HG03135 (cell line): ENCODE results near the gene ENDOG.
"Not testable (repeated sequence)": the region's sequence is repeated elsewhere in the genome, so short reads cannot be mapped to it uniquely, and the experiment has no call there.

Experiments
- ATAC-seq: cut with Tn5 transposase; IDR thresholded peaks from one replicate; pipeline ENCODE4 v1.9.1; 2021; ENCODE audit warnings: mild to moderate bottlenecking, moderate library complexity; ENCODE audit not compliant: unreplicated experiment

ENDOG gene

DNA sequence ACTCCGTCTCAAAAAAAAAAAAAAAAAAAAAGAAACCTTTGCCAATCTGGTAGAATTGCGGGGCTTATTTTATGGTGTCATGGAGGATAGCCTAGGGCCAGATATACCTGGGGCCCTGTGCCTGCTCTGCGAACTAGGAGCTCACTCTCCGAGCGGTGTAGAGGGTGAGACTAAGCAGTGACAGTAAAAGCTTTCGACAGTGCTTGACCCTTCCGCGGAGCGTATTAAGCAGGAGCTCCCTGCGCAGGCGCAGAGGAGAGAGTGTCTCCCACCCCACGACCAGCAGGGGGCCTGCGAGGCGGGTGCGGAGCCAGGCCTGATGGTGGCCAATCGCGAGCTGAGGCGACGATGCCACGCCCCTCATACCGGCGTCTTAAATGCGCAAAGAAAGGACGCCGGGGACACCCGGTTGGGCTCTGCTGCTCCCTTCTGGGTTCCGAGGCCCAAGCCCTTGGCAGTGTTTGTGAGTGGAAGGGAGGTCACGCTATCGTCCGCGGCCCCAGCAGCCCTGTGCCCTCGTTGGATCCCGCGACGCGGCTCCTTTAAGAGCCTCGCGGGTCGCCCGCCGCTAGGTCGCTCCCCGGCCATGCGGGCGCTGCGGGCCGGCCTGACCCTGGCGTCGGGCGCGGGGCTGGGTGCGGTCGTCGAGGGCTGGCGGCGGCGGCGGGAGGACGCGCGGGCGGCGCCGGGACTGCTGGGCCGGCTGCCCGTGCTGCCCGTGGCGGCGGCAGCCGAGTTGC lies at the start of gene ENDOG:
Gene ENDOG, plus strand, starts transcription at position 402 of the 740 bp plus-strand sequence. Its CDS starts 185 bp downstream, at position 587.
- ATAC-seq = peak; percentile 90

DNA sequence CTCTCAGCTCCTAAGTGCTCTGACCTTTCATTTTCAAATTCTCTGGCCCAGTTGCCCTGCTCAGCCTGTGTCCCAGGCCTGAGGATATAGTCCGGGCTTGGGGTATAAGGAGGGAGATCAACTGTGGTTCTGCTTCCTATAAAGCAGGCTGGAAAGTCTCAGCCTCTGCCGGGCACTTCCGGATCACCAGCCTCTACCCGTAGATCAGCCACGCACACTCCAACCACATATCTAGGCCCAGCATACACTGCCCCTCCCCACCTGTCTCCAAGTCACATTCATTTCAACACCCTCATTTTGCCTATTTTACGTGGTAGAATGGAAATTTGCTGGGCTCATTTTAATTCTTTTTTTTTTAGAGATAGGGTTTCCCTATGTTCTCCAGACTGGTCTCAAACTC lies 49.7 kb upstream of the ENDOG start:
- ATAC-seq = no peak

DNA sequence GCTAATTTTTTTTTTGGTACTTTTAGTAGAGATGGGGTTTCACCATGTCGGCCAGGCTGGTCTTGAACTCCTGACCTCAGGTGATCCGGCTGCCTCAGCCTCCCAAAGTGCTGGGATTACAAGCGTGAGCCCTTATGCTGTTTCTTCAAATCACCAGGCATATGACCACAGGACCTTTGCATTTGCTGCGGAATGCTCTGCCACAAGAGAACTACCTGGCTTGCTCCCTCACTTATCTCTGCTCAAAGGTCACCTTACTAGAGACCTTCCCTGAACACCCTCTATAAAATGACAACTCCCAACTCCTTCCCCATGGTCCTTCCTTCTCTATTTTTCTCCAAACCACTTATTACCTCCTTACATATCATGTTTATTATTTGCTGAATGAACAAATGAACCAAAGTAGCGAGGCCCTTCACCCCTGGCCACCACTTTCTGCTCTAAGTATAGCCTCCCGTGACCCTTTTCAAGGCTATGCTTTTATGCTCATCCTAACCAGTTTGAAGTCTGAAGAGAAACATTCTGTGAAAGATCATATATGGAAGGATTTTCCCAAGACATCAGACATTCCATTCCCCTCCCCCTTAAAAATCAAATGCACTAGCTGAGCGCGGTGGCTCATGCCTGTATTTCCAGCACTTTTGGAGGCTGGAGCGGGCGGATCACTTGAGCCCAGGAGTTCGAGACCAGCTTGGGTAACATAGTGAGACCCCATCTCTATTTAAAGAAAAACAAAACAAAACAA lies 47.8 kb upstream of the ENDOG start:
- no peak for ATAC-seq

DNA sequence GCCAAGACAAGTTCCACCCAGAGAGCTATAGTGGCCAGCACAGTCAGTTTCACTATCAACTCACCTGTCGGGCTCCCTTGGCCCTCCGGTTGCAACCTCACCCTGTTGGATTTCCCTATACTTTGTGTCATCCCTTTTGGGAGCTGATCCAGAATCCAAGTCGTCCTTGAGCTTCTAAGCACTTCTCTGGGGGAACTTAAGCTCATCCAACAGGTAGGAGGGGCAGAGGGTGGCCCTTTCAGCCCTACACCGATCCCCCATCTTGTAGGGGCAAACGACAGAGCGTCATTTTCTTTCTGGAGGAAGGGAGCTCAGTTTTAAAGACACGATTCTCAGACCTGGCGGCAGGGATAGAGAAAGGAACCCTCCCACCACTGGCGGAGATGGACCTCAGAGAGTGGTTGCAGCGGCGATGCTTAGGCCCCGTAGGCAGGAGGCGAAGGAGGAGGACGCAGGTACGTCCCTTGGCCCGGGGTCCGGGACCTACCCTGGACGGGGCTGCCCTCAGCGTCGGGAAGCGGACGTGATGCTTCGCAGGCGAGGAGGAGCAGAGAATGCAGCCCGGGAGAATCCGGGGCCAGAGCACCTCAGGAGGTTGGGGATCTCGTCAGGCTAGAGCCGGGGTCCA lies 47.1 kb upstream of the ENDOG start:
- peak; percentile 30 for ATAC-seq

DNA sequence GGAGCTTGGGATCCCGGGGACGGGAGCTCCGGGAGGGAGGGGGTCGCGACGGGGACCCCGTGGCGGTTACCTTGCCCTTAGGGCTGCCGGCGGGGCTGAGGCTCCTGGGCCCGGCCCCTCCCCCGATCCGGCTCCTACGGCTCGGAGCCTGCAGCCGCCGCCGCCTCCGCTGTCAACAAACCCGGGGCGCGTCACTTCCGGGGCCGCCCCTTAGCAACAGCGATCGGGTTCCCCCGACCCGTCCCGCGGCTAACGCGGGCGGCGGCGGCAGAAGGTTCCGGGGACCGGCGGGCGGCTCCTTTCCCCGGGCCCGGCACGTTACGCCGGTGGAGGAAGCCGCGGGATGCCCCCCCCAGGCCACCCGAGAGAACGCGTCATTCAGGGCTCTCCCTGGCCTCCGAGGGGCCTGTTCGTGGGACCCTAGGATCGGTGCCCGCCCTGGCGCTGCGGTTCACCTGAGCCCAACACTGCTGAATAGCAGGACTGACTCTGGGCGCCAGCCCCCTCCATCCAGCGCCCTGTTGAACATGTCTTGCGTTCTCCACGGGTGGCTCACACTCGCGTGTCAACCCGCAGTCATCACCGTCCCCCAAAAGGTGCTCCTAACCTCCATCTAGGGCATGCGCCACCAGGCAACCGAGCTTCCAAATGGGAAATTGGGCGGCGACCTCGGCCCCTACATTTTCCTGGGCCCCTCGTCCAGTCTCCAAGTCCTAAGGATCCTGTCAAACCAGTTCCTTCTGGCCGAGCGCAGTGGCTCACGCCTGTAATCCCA lies 46.4 kb upstream of the ENDOG start, which contains the start of gene ZER1:
Gene ZER1, minus strand, starts transcription at position 183 of the 775 bp plus-strand sequence. CDS start 16,362 bp downstream, outside the sequence.
- ATAC-seq = peak; percentile 87

DNA sequence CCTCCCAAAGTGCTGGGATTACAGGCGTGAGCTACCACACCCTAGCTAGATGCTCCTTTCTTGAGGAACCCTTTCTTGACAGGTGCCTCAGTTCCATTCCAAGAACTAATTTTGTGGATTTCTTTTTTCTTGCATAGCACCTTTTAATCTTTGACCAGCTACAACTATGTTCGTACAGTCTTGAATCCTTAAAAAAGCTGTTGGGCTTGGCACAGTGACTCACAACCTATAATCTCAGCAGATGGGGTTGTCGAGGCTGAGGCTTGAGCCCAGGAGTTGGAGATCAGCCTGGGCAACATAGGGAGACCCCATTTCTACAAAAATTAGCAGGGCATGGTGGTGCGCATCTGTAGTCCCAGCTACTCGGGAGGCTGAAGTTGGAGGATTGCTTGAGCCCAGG lies 45.3 kb upstream of the ENDOG start:
- no peak for ATAC-seq

DNA sequence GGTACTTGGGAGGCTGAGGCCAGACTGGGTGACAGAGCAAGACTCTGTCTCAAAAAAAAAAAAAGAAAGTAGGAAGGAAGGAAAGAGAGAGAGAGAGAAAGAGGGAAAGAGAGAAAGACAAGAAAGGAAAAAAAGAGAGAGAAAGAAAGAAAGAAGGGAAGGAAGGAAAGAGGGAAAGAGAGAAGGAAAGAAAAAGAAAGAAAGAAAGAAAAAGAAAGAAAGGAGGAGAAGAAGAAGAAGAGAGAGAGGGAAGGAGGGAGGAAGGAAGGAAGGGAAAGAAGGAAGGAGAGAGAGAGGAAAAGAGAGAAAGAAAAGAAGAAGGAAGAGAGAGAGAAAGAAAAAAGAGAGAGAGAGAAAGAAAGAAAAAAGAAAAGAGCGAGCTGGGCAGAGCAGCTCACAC lies 43.5 kb upstream of the ENDOG start:
- no peak for ATAC-seq

DNA sequence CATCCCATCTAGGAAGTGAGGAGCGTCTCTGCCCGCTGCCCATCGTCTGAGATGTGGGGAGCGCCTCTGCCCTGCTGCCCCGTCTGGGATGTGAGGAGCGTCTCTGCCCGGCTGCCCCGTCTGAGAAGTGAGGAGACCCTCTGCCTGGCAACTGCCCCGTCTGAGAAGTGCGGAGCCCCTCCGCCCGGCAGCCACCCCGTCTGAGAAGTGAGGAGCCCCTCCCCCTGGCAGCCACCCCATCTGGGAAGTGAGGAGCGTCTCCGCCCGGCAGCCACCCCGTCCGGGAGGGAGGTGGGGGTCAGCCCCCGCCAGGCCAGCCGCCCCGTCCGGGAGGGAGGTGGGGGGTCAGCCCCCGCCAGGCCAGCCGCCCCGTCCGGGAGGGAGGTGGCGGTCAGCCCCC lies 38.2 kb upstream of the ENDOG start:
- not testable (repeated sequence) for ATAC-seq

DNA sequence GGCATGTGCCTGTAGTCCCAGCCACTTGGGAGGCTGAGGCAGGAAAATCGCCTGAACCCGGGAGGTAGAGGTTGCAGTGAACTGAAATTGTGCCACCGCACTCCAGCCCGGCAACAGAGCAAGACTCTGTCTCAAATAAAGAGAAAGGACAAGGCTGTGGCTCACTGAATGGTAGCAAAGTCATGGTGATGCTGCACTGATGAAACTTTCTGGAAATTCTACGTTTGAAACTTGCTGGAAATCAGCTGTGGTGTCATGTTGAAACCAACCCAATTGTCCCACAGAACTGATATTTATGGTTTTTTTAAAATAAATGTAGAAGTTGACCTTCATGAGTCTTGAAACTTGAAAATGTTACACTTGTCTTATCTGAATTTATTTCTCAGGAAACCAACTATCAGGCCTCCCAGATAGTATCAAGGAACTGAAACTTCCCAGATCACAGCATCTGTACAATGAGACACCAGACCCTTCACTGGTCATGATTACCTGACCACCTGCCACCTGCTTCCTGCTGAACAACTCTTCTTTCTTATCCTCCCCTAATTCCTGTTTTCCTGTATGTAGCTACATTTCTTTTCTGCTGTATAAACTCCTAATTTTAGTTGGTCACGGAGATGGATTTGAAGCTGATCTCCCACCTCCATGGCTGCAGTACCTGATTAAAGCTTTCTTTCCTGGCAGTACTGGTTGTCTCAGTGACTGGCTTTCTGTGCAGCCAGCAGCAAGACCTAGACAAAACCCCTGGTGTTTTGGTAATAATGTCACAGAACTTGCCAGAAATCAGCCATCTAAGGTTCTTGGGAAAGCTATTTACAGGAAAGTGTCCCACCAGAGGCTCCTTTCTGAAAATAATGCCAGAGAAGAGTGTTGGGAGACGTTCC lies 36.9 kb upstream of the ENDOG start:
- no peak for ATAC-seq

DNA sequence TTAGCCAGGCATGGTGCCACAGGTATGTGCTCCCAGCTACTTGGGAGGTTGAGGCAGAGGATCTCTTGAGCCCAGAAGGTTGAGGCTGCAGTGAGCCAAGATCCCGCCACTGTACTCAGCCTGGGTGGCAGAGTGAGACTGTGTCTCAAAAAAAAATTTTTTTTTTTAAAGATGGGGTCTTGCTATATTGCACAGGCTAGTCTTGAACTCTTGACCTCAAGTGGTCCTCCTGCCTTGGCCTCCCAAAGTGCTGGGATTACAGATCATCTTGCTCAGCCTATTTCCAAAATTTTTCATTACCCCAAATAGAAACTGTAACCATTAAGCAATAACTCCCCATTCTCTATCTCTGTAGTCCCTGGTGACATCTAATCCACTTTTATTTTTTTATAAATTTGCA lies 35.6 kb upstream of the ENDOG start:
- no peak for ATAC-seq

DNA sequence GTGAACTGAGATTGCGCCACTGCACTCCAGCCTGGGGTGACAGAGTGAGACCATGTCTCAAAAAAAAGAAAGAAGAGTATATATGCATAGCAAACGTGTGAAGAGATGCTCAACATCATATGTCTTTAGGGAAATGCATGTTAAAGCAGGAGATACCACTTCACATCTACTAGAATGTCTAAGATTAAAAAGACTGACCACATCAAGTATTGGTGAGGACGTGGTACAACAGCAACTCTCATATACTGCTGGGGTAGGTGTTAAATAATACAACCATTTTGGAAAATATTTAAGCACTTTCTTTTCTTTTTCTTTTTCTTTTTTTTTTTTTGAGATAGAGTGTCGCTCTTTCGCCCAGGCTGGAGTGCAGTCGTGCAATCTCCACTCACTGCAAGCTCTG lies 32.9 kb upstream of the ENDOG start:
- no peak for ATAC-seq

DNA sequence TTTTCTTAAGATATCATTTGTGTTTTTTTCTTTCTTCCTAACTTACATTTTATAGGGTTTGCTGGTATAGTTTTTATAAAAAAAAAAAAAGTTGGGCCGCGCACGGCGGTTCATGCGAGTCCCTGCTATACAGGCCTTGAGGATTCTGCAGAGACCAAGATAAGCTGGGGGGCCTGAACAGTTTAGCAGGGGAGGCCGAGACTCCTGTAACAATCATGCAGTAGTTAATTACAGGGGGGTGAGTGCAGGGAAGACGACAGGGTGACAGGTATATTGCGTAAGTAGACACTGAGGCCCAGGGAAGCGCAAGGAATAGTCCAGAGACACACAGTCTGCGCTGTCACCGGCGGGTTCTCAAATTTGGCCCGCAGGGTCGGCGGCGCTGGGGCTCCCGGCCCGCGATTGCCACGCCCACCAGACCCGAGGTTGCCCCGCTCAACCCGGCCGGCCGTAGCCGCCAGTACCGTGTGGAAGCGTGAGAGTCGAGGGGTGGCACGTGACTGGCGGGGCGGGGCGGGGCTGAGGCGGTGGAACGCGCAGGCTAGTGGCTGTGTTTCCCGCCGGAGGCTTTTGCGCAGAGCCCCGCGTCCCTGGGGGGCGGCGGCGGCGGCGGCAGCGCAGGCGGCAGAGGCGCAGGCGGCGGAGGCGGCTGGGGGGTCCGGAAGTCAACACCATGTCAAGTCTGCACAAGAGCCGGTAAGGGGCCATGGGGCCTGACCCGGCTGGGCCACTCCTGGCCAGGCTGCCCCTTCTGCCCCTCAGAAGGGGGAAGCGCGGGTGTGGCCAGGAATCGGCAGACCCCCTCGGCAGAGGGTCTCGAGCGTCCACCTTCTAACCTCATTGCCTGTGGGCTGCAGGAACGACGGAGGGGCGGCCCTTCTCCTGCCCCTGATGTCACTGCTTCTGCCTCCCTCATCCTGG lies 31.4 kb upstream of the ENDOG start, which contains the start of gene TBC1D13:
Gene TBC1D13, plus strand, starts transcription at position 573 of the 921 bp plus-strand sequence. Its CDS starts 101 bp downstream, at position 674.
- peak; percentile 83 for ATAC-seq

DNA sequence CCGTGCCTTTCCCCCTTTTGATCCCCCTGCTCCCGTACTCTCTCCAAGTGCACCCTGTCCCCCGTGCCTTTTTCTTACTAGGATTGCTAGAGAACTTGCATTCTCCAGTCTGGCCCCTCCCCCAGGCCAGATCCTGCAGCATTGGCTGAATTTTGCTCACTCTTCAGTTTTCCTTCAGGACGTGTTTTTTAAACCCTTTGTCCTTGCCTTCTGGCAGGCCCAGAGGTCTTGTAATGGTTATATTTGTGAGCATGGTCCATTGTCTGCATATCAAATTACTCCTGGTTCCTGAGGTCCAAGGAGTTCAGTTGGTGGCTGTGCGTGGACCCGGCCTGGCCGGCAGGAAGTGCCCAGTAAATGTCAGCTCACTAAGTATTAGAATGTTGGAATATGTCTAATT lies 30.6 kb upstream of the ENDOG start:
- ATAC-seq = no peak

DNA sequence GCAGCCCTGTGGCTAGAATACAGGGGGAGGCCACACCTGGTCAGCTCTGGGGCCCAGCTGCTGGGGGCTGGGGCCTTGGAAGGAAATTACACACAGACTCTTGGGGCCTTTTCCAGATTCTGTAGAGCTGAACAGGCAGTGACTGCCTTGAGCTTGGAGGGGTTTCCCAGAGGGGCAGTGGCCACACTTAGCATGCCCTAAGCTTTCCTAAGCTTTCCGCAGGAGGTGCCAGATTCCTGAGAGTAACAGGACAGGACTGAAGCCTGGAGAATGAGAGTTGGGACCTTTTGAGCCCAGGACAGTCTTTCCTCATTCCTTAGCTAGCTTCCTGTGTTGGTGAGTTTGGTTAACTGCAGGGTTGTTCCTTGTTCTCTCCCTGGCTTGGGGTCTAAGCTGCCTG lies 29.9 kb upstream of the ENDOG start:
- no peak for ATAC-seq

DNA sequence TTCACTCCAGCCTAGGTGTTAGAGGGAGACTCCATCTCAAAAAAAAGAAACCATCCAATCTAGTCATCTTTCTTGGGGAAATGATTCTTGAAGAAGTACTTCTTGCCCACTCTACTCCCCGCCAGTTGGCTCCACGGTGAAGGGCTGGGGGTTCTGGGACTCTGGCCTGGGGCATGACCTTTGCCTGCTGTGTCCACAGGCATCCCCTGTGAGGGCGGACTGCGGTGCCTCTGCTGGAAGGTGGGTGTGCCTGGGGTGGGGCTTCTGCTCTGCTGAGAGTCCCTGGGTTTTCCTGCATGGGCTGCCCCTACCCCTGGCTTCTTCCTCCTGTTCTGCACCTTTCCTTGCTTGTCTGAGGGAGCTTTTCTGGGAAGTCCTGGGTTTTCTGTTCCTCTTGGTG lies 27.8 kb upstream of the ENDOG start:
- no peak for ATAC-seq

DNA sequence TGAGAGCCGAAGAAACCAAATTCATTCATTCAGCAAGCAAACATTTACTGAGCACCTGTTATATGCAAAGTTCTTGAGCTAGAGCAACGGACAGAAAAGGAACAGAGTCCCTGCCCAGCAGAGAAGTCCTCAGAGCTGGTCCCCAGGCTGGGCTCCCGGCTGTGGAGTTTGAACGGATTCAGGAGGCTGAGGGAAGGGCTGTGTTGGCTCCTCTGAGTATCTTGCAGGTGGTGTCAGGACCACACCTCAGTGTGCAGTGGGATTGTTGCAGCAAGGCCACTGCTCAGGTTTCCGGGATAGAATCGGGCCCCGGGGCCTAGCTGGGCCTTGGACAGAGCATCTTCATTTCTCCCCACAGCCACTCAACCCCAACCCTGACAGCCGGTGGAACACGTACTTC lies 26.2 kb upstream of the ENDOG start:
- ATAC-seq = no peak

DNA sequence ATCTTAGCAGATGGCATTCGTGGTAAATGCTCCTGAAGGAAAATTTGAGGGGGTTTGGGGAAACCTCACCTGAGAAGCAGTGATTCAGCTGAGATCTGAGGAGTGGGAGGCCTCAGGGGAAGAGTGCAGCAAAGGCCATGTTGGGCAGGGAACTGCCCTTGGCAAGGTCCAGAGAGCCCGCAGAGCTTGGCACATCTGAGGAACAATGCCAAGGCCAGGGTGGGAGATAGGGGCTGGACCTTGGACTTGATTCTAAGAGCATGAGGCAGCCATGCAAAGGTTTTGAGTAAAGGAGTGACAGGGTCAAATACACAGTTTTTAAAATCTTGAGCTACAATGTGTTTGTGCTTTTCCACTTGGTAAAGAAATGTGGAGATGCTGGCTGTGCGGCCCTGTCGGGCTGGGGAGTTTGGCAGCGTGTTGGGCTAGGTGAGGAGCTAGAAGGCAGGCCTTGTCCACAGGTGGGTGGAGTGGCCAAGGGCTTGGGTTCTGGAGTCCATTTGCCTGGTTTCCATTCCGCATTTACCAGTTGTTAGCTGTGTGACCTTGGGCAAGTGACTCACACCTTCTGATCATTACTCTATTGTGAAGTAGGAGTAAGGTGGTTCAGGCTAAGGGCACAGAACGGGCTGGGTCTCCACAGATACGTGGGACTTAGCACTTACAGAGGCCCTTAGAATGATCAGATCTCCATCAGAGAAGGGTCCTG lies 25.2 kb upstream of the ENDOG start:
- no peak for ATAC-seq

DNA sequence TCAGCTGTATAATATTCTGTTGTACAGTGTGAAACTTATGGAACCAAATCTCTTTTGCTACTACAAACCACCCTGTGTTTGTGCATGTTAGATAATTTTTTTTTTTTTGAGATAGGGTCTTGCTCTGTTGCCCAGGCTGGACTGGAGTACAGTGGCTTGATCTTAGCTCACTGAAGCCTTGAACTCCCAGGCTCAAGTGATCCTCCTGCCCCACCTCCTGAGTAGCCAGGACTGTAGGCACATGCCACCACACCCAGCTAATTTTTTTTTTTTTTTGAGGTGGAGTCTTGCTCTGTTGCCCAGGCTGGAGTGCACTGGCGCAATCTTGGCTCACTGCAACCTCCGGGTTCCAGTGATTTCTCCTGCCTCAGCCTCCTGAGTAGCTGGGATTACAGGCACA lies 23.3 kb upstream of the ENDOG start:
- ATAC-seq = not testable (repeated sequence)
